Raji (cell line): ENCODE results near the gene SRRM5.

ENCODE experiments used
- POLR2A ChIP-seq: IDR thresholded peaks from 2 replicates; pipeline ENCODE4 v1.6.1; 2011; ENCODE audit warnings: low read depth, low read length, control low read depth; ENCODE audit not compliant: insufficient read depth

Gene SRRM5

DNA sequence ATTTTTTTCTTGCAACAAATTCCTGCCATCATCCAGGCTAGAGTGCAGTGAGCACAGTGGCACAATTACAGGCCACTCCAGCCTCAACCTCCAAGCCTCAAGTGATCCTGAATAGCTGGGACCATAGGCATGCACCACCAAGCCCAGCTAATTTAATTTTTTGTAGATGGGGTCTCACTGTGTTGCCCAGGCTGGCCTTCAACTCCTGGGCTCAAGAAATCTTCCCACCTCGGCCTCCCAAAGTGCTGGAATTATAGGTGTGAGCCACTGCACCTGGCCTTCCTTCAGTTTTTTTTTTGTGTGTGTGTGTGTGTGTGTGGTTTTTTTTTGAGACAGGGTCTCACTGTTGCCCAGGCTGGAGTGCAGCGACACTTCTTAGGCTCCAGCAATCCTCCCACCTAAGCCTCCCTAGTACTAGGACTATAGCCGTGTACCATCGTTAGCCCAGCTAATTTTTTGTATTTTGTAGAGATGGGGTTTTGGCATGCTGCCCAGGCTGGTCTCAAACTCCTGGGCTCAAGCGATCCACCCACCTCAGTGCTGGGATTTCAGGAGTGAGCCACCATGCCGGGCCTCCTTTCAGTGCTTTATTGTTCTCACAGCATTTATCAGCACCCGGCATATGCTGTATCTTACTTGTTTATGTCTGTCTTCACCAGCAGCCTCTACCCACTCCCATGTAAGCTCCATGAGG, 5.9 kb upstream of the SRRM5 start:
- TF ChIP-seq POLR2A: no peak

DNA sequence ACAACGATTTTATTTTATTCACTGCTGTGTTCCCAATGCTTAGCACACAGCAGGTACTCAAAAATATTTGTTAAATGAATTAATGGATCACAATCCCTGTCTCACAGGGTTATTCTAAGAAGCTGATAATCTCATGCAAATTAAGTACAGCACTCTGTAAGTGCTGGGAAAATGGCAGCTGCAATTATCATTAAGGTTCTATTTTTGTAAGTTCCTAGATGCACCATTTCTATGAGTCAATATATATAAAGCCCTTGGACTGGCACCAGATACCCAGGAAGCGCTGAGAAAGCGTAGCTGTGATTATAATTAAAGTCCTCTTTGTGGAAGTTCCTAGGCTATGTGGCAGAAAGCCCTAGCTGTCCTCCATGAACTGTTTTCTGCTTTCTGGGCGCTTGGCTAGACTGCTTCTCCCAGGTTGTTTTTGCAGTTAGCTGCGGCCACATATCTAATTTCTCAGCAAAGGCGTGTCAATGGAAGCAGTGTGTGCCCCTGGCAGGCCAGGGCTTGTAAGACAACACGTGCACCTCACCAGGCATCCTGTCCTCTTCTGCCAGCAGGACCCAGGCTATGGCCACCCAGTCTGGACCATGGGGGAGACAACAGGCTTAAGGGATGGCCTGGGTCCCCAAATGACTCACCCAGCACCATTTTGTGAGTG, 5.2 kb upstream of the SRRM5 start:
- no peak for TF ChIP-seq POLR2A

DNA sequence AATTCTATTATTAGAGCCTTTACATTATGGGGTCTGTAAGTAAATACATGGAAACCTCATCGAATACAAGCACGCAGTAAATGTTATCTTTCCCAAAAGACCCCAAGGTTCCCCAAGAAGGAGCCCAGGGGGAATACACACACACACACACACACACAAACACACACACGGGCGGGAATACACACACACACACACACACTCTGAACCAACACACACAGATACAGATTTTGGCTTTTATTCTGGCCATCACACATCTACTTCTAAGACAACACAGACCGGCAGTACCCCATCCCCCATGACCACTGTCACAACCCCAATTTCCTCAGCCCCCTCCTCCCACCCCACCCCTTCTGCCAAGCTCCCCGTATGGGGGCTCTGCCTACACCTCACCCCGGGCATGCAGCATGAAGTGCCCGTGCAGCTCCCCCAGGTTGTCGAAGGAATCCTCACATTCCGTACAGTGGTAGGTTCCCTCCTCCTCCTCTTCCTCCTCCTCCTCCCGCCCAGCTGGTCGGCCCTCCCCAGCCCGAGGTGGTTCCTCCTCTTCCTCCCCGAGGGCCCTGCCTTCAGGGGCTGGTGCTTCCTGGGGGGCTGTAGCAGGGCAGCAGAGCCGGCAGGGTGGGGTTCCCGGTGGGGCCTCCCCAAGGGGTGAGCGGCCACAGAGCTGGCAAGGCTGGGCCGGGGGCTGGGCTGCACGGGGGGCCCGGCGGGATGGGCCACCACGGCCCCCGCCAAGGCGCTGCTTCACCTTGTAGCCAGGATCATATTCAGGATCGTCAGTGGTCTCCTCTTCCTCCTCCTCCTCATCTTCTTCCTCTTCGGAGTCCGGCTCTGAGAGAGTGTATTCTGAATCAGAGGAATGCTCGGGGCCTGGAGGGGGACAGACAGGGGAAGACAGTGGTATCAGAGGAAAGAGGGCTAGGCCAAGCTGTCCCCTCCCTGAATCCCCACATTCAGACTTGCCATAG, 4.4 kb upstream of the SRRM5 start:
- TF ChIP-seq POLR2A: no peak

DNA sequence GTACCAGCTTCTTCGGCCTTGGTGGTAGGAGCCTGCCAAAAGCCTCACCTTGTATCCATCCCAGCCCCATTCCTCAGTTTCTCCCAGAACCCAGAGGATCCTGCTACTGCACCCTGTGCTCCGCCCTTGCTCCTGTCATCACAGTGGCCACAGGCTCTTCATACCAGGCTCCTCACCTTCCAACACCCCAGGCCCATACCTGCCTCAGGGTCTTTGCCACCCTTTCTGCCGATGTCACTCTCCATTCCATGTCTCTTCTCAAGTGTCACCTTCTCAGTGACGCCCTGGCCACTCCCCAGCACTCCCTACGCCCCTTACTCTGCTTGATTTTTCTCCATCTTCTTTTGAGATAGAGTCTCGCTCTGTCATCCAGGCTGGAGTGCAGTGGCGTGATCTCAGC, 2.0 kb upstream of the SRRM5 start:
- TF ChIP-seq POLR2A: no peak

DNA sequence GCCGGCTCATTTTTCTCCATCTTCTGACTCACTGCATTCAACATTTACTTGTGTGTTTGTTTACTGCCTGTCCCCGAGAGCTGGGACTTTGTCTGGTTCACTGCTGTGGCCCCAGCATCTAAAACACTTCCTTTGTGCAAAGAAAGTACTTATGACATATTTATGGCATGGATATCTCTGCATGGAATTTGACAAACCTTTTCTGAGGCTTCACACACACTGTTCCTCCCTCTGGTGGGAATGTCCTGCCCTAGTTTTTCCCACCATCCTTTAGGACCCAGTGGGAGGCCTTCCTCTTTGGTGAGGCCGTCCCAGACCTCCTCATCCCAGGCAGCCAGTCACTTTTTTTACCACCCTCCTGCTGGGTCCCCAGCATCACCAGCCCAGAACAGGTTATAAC, 1.4 kb upstream of the SRRM5 start:
- no peak for TF ChIP-seq POLR2A

DNA sequence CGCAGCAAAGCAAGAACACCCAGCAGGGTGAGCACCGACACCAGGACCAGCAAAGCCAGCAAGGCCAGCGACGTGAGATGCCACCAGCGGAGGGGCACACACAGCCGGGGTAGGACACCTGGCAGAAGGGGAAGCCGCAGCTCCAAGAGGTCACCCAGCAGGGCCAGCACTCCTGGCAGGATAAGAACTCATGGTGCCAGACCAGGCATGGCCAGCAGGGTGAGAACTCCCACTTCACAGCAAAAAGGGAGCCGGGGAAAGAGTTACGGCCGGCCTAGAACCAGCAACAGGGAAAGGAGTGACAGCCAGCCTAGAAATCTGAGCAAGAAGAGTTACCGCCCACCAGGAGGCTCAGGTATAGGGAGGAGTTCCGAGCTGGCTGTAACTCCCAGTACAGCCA, 486 bp downstream of the SRRM5 start:
- no peak for TF ChIP-seq POLR2A

DNA sequence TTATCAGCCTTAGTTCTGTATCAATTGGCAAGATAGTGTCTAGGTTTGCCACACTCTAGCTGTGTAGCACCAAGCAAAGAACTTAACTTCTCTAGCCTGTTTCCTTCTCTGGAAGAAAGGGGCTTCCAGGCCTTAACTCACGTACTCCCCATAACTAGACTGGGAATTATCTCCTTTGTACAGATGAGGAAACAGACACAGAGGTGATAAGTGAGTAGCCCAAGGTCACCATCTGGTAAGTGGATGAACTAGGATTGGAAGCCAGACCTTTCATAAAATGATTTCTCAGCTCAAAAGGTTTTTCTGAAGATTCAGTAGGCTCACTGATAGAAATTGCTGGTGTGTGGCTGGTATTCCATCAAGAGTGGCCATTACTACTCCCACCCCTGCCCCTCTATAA, 4.4 kb downstream of the SRRM5 start:
- no peak for TF ChIP-seq POLR2A

DNA sequence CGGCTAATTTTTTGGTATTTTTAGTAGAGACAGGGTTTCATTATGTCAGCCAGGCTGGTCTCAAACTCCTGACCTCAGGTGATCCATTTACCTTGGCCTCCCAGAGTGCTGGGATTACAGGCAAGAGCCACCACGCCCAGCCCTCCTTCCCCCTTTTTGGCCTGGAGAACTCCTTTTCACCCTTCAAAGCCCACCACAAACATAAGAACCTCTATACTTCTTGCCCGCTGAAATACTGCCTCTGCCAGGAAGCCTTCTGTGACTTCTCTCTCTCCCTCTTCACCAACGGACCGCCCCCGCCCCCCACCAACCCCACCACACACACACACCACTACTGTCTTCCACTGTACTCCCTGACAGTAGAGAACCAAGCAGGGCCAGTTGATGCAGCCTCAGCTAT, 5.1 kb downstream of the SRRM5 start:
- no peak for TF ChIP-seq POLR2A

DNA sequence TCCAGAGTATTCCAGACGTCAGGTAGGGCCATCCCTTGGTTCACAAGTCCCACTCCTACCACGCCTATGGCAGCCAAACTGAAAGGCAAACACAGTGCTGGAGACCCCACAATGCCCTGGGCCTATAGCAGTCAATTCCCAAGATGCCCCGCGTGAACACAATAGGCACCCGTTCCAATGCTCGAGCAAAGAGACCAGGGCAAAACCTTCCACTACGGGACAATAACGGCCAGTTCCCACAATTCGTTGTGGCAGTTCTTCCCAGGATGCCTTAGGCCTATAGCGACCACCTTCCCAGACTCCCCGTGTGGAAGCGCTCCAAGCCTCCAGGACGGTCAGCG, 7.0 kb downstream of the SRRM5 start:
- TF ChIP-seq POLR2A: no peak

DNA sequence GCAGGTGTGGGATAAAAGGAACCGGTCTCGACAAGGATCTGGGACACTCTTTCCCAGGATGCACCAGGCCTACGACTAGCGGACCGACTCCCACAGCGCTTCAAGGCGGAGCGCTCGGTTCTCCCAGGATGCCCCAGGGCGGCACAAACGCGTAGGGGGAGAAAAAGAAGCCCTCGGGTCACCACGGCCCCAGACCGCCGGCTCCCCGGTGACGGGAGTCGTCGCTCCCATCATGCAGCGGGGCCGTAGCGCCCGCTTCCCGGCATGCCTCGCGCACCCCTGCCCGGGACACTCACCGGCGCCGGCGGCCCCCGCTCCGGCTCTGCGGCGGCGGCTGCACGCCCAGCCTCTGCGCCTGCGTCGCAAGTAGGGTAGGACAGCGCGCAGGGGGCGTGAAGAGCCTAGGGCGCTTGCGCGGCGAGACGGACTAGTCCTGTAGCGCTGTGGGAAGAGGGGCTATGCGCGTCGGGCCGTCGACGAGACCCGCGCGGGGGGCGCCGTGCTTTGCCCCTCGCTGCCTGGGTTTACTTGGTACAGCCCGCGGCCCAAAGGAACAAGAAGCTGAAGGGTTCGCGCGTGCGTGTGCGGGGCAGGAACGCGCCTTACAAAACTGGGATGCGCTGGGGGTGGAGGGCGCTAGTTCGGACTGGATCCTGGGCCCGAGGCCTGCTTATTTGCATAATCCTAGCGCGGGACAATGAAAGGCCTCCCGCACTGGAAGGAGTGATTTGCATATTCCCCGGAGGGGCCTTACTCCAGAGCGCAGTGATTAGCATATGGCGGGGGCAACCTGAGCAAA, 7.6 kb downstream of the SRRM5 start, which contains the start of gene ZNF428:
Gene ZNF428, minus strand, starts transcription at position 368 of the 799 bp plus-strand sequence. CDS start 5,325 bp downstream, outside the sequence.
- peak; percentile 72 for TF ChIP-seq POLR2A

DNA sequence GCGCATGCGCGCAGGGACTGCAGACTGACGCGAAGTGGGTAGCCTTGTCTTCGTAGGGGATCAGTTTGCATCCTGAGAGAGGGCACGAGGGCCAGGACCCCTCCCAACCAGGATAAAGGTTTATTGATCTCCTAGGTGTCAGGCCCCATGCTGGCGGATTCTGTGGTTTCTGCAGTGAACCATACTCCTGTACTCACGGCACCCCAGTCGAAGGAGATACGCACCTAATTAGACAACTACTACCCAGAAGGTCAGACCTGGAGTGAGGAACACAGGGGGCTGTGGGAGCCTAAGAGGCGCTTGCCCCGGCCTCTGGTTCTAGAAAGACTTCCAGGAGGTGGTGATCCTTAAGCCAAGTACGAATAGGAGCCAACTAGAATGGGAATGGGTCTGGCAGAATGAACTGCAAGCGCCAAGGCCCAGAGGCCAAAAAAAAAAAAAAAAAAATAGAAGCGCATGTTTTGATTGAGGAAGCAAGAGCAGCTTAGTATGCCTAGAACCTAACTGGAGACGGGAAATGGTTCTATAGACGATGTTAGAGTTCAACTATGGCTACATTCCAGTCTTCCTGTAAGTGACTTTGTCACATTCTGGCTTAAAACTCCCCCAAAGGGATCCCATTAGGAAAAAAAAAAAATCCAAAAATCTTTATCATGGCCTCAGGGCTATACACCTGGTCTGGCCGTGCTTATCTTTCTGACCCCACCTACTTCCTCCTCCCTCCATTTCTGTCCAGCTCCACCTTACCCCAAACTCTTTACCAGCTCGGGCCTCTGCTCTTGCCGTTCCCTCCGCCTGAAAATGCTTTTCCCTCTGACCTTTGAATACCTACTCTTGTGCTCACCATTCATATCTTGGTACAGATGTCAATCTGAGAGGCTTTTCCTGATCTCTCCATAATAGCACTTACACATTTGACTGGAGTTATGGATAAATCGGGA, 8.4 kb downstream of the SRRM5 start:
- no peak for TF ChIP-seq POLR2A

DNA sequence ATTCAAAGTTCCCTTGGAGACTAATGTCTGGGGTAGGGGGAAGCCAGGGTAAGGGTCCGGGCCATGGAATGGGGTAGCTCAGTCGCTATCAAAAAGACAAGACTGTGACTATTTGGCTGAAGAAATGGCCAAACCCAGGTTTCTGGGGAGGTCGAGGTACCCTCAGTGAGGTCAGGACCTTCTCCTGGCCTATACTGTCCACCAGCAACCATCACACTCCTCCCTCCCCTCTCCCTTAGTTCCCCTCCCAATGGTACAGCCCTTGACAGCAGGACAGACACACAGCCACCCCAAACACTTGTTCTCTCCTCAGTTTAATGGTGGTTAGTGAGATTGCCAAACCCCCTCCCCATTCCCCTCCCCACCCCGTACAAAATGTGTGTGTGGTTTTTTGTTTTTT, 10.2 kb downstream of the SRRM5 start:
- no peak for TF ChIP-seq POLR2A

DNA sequence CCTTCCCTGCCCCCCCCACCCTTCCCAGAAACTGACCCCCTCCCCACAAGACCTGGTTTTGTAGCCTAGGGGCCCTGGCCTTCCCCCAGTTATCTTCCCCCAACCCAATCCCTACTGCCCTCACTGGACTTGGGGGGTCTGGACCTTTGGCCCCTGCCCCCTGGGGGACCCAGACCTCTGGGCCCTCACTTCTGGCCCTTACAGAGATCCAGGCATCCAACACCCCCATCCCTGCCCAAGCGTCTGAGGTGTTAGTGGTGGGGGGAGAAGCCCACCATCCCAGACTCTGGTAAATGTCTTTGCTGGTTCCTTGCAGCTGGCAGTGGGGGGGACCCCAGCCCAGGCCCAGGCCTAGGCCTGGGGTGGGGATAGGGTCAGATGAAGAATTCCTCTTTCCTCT, 11.1 kb downstream of the SRRM5 start:
- no peak for TF ChIP-seq POLR2A

DNA sequence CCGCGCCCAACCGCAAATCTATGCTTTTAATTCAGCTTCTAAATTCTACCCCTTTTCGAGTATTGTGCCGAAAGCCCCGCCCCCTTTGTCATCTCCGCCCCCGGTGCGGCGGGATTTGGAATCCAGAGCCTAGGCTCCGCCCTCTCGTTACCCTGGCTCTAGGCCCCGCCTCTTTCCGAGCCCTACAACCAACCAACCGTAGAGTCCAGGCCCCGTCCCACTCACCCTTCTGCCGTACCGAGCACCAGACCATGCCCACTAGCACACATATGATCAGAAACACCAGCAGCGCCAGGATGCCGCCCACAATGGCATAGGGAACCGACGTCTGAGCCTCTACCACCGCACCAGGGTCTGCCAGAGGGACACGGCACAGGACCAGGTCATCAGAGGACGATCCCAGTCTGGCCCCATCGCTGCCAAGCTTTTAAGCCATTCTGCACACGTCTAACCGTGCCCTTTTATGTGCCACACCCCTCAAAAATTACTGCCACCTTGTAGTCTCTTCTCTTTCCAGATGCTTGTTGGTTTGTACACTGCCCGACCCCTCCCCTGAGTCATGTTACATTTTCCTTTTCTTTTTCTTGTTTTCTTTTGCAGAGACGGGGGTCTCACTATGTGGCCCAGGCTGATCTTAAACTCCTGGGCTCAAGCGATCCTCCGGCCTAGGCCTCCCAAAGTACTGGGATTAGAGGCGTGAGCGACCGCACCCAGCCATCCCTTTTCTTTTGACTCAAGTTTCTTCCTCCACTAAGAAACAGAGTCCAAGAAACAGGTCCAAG, 12.2 kb downstream of the SRRM5 start:
- TF ChIP-seq POLR2A: no peak

DNA sequence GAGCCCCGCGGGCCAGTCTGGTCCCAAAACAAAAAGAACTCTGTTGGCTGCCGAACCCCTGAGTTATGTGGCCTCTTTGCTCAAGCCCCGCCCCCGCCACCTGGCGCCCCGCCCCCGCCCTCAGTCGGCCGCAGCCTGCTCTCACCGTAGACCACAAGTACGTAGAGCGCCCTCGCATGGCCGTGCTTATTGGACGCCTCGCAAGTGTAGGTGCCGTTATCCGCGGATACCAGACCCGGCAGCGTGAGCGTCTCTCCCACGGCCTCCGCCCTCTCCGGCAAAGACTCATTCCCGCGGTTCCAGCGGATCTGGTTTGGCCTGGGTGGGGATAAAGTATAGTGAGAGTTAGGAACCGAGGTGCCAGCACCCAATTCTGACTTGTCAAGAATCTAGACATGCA, 13.0 kb downstream of the SRRM5 start:
- no peak for TF ChIP-seq POLR2A
